ENCODE results near the gene KIAA1755.

The KIAA1755 gene

GRCh38 chr20:38270869-38271605 is 10.5 kb upstream of the KIAA1755 start:
- DNase-seq (ENCODE audit: low read depth): peak; percentile 92
- H3K4me3 ChIP-seq (ENCODE audit: low read length): no peak overlapping the region
- no peak for TF ChIP-seq CTCF (IDR thresholded peaks at IDR 0.05; ENCODE audit: insufficient read depth, low read depth, low read length, missing control alignments)

GRCh38 chr20:38269715-38270114 is 9.2 kb upstream of the KIAA1755 start:
- TF ChIP-seq CTCF (IDR thresholded peaks at IDR 0.05; ENCODE audit: insufficient read depth, low read depth, low read length, missing control alignments): no peak
- no peak overlapping the region for H3K4me3 ChIP-seq (ENCODE audit: low read length)
- DNase-seq (ENCODE audit: low read depth): no peak

GRCh38 chr20:38269040-38269439 is 8.5 kb upstream of the KIAA1755 start:
- no peak for DNase-seq (ENCODE audit: low read depth)
- TF ChIP-seq CTCF (IDR thresholded peaks at IDR 0.05; ENCODE audit: insufficient read depth, low read depth, low read length, missing control alignments): no peak
- no peak overlapping the region for H3K4me3 ChIP-seq (ENCODE audit: low read length)

GRCh38 chr20:38267901-38268514 is 7.5 kb upstream of the KIAA1755 start:
- no peak for DNase-seq (ENCODE audit: low read depth)
- TF ChIP-seq CTCF (IDR thresholded peaks at IDR 0.05; ENCODE audit: insufficient read depth, low read depth, low read length, missing control alignments): no peak
- no peak overlapping the region for H3K4me3 ChIP-seq (ENCODE audit: low read length)

GRCh38 chr20:38267296-38267695 is 6.8 kb upstream of the KIAA1755 start:
- no peak for DNase-seq (ENCODE audit: low read depth)
- TF ChIP-seq CTCF (IDR thresholded peaks at IDR 0.05; ENCODE audit: insufficient read depth, low read depth, low read length, missing control alignments): no peak
- H3K4me3 ChIP-seq (ENCODE audit: low read length): no peak overlapping the region

- no peak overlapping the region for H3K4me3 ChIP-seq (ENCODE audit: low read length)
- no peak for DNase-seq (ENCODE audit: low read depth)
- TF ChIP-seq CTCF (IDR thresholded peaks at IDR 0.05; ENCODE audit: insufficient read depth, low read depth, low read length, missing control alignments): no peak
Measured at GRCh38 chr20:38266426-38266825, 5.9 kb upstream of the KIAA1755 start.

GRCh38 chr20:38262931-38263330 is 2.4 kb upstream of the KIAA1755 start:
- no peak for TF ChIP-seq CTCF (IDR thresholded peaks at IDR 0.05; ENCODE audit: insufficient read depth, low read depth, low read length, missing control alignments)
- no peak overlapping the region for H3K4me3 ChIP-seq (ENCODE audit: low read length)
- no peak for DNase-seq (ENCODE audit: low read depth)

Data from epithelial cell of esophagus (primary cell).